HG03039 (cell line): Measurements from ENCODE around the gene ZNF618.

Experiments
- ATAC-seq: cut with Tn5 transposase; IDR thresholded peaks from one replicate; pipeline ENCODE4 v1.9.1; 2021; ENCODE audit warnings: mild to moderate bottlenecking, moderate library complexity; ENCODE audit not compliant: unreplicated experiment

ZNF618 gene

DNA sequence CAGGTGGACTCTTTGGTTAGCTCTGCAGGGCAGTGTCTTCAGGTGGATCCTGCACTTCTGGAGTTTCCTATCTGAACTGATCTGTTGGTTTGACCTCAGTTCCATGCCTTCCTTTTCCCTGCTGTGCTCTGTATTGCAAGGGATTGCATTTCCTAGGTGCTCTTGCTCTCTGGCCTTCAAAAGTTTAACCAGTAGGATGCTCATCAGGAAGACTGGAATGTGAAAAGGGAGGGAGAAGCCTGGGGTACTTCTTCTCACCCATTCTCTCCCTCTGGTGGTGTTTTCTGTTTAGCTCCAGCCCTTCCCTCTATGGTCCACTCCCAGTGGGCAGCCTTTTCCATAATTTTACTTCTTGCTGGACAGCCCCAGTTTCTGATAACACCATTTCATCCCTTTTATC lies 78.5 kb downstream of the ZNF618 start:
- ATAC-seq: no peak

GRCh38 chr9:113955076-113955752 lies 79.1 kb downstream of the ZNF618 start:
- ATAC-seq: no peak

- ATAC-seq: no peak
Observed at GRCh38 chr9:113956901-113957300, 80.8 kb downstream of the ZNF618 start.

GRCh38 chr9:113957351-113957750 lies 81.2 kb downstream of the ZNF618 start:
- no peak for ATAC-seq

GRCh38 chr9:113957821-113958341 lies 81.8 kb downstream of the ZNF618 start:
- ATAC-seq: no peak

DNA sequence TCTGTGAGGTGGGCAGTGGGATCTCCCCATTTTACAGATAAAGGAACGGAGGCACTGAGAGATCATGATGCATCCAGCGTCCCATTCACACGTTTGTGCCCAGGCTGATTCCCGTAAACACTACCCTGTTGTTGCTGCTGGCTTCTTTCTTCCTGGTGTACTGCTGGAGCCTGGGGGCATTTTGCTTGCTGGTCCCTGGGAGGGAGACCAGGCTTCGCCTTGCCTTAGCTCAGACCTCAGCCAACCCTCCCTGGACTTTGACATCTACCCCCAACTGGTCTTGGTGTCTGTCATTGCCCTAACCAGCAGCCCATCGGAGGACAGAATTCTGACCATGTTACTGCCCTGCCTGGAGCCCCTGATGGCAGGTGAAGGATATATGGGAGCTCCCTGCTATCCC lies 82.4 kb downstream of the ZNF618 start:
- no peak for ATAC-seq

GRCh38 chr9:113960768-113961167 lies 84.7 kb downstream of the ZNF618 start:
- no peak for ATAC-seq

DNA sequence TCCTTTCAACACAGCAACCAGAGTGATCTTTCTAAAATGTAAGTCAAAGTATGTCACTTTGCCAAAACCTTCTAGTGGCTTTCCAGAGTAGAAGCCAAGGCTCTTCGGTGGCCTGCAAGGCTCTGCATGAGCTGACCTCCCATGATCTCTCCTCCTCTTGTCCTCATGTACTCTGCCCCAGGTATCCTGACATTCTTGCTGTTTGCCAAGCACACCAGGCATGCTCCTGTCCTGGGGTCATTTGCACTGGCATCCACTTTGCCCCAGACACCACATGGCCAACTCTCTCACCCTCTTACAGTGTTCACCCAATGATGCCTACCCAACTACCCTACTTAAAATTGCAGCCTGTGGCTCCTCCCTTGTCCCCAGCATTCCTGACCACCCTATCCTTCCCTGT lies 86.3 kb downstream of the ZNF618 start:
- ATAC-seq: no peak

GRCh38 chr9:113963017-113963620 lies 87.0 kb downstream of the ZNF618 start:
- ATAC-seq: no peak

GRCh38 chr9:113963696-113964494 lies 87.8 kb downstream of the ZNF618 start:
- no peak for ATAC-seq

GRCh38 chr9:113964495-113965170 lies 88.5 kb downstream of the ZNF618 start:
- no peak for ATAC-seq

DNA sequence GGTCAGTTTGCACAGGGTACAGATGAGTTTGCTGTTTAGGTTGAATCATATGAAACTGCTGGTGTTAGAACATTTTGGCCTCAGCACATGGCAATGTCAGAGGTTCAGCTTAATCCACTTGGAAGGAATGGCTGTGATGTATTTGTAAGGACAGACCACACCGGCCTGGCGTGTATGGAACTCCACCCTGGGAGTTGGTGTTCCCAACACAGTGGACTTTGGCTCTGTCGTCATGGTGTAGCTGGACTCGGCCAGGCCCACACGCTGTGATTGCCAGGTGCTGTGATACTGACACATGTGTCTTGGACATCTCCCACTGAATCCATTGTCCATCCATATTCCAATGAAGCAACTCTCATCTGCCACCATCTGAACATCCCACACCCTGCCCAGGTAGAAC lies 90.3 kb downstream of the ZNF618 start:
- no peak for ATAC-seq

DNA sequence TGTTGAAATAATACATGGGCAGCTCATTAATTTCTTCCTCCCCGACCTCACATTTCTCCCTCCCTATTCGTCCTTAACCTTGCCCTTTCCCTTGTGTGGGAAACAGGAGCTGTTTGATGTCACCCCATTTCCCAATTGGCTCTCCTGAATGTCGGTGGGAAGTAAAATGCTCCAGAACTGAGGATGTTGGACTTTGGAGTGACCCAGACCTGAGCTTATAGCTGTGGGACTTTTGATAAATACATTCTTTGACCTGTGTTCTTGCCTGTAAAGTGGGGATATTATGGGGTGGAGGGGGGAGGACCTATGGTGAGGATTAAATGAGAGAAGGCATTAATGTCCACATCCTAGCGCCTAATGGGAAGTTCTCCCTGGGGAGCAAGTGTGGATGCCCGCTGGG lies 91.3 kb downstream of the ZNF618 start:
- ATAC-seq: no peak

GRCh38 chr9:113969343-113969742 lies 93.2 kb downstream of the ZNF618 start:
- no peak for ATAC-seq

- no peak for ATAC-seq
Observed at GRCh38 chr9:113973226-113973625, 97.1 kb downstream of the ZNF618 start.

- no peak for ATAC-seq
Observed at GRCh38 chr9:113973963-113974413, 97.9 kb downstream of the ZNF618 start.

- ATAC-seq: no peak
Observed at GRCh38 chr9:113976915-113977314, 100.8 kb downstream of the ZNF618 start.

DNA sequence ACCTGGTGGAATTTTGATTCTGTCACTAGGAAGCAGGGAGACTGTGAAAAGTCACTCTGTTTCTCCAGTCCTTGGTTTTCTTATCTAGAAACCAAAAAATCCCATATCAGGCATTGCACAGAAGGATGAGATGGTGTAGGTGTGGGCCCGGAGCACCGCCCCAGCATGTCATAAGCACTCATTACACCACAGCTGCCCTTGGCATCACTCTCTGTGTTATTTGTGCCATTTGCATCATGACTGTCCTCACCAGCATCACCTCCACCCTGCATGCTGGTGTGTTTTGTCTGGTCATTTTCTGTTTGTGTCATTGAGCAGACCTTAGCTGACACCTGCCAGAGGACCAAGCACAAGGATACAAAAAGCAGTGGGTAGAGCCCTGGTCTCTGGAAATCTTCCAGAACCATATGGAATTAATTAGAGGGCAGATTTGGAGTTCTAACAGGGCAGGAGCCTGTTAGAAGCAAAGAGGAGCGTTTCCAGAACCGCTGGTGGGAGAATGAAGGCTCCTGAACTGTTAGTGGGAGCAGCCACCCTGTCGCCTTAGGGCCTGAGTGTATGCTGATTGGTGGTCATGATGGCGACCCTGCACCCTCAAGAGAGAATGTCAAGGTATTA lies 102.7 kb downstream of the ZNF618 start:
- ATAC-seq: no peak

DNA sequence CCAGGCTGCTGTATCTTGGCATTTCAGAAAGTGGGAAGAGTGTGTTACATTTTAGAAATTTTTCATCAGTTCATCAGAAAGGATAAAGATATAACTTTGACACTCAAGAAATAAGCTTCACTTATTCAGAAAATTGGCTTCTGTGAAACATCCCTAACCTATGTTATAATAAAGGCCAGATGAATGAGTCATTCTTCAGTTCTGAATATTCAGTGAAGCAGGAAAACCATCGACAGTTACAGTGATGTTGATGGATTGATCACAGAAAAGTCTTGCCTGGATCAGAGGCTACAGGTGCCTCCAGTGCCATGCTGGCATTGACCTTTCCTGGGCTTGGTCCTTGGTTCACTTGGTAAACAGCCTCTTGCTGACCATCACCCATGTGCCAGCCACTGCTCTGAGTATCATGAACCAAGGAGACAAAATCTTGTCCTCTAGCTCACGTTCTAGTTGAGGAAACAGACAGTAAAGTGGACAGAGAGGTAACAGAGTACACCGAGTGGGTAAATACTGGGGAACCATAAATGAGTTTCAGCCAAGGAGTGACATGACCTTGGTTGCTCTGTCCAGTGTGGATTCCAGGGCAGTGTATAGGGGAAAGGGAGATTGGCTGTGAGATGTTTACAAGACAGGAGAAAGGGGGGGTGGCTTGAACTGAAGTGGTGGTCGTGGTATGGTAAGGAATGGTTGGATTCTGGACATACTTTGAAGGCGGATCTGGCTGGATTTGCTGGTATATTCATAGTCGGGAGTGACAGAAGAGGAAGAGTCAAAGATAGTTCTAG lies 103.4 kb downstream of the ZNF618 start:
- ATAC-seq: no peak
